CD4-positive, alpha-beta T cell (primary cell): ENCODE data around the gene FDXACB1. TPM values are rescaled to one million over a fixed set of nuclear protein-coding genes. Genes with fewer than 3 reads are reported as not detected.

ENCODE experiments used
- ATAC-seq: fragments of 200-7000 bp; cut with Tn5 transposase; one replicate; pipeline ENCODE4 v1.10.0; 2022; ENCODE audit warnings: mild to moderate bottlenecking; ENCODE audit not compliant: poor library complexity
- CTCF ChIA-PET: fragments of 350-600 bp; sonication (Branson Sonifier 250); formaldehyde crosslinking; loops from one replicate; lab custom pipeline; 2021; ENCODE audit warnings: antibody characterized with exemption, inconsistent platforms; lab: Charles Lee
- POLR2A ChIA-PET: fragments of 350-600 bp; sonication (Branson Sonifier 250); formaldehyde crosslinking; loops from one replicate; lab custom pipeline; 2021; ENCODE audit warnings: antibody characterized with exemption, inconsistent platforms; lab: Charles Lee
- DNase-seq, 14 experiments: peaks; one replicate each; pipeline ENCODE4 v3.0.0-alpha.2; 2013 to 2020; ENCODE audit warnings: mixed read lengths in 2 of 14
- H3K27ac ChIP-seq, 2 donors: one replicate each; pipeline versions ENCODE4 v1.5.1 to v1.7.0; 2013; ENCODE audit warnings: low read length in 2 of 2, low read depth in 1 of 2, mild to moderate bottlenecking in 1 of 2
- H3K27me3 ChIP-seq, 2 experiments: 1 replicate in 1 of 2; 2 replicates in 1 of 2; pipeline versions ENCODE4 v1.6.1 to v1.7.0; 2013; ENCODE audit warnings: low read length in 2 of 2, control low read depth in 1 of 2, mild to moderate bottlenecking in 1 of 2, moderate library complexity in 1 of 2; ENCODE audit not compliant: insufficient read depth in 2 of 2, control insufficient read depth in 1 of 2
- H3K36me3 ChIP-seq: one replicate; pipeline ENCODE4 v1.6.1; 2013; ENCODE audit warnings: low read length, control low read depth; ENCODE audit not compliant: insufficient read depth
- H3K4me1 ChIP-seq: one replicate; pipeline ENCODE4 v1.6.1; 2013; ENCODE audit warnings: low read length, control low read depth; ENCODE audit not compliant: insufficient read depth
- H3K4me3 ChIP-seq: one replicate; pipeline ENCODE4 v1.5.1; 2013; ENCODE audit warnings: mild to moderate bottlenecking, low read length, moderate library complexity
- H3K9me3 ChIP-seq, 2 experiments: 1 replicate in 1 of 2; 2 replicates in 1 of 2; pipeline versions ENCODE4 v1.6.1 to v1.7.0; 2013; ENCODE audit warnings: low read length in 2 of 2, mild to moderate bottlenecking in 2 of 2, control low read depth in 1 of 2, moderate library complexity in 1 of 2; ENCODE audit not compliant: control insufficient read depth in 1 of 2, insufficient read depth in 1 of 2
- H3K27ac Mint-ChIP-seq: one replicate; pipeline ENCODE4 v1.8.0; 2020; ENCODE audit warnings: mixed read lengths
- H3K27me3 Mint-ChIP-seq: one replicate; pipeline ENCODE4 v1.8.0; 2021; ENCODE audit warnings: mixed read lengths
- H3K36me3 Mint-ChIP-seq: one replicate; pipeline ENCODE4 v1.8.0; 2021; ENCODE audit warnings: low read depth, mixed read lengths
- H3K4me1 Mint-ChIP-seq: one replicate; pipeline ENCODE4 v1.8.0; 2021; ENCODE audit warnings: low read depth, mixed read lengths
- H3K4me3 Mint-ChIP-seq: one replicate; pipeline ENCODE4 v1.8.0; 2020; ENCODE audit warnings: mild to moderate bottlenecking, mixed read lengths
- H3K9me3 Mint-ChIP-seq: one replicate; pipeline ENCODE4 v1.8.0; 2020; ENCODE audit warnings: mixed read lengths
- CTCF ChIP-seq: fragments of 200-600 bp; IDR thresholded peaks from one replicate; pipeline ENCODE4 v1.8.0; 2022; ENCODE audit warnings: antibody characterized with exemption, mild to moderate bottlenecking
- intact Hi-C, 2 experiments: fragments of 100-400 bp; cut with DNase I in 1 of 2; cut with micrococcal nuclease in 1 of 2; formaldehyde crosslinking; loops; one replicate each; pipeline versions ENCODE4 v1.15.1 to v1.9.0; 2023 to 2025; cut with DNase I, micrococcal nuclease
- total RNA-seq, 174 experiments: library from RNA in 2 of 174; stranded (reverse) in 2 of 174; gene quantifications; one replicate each; pipeline ENCODE4 v1.2.3 and lab custom pipeline; 2021 to 2026

FDXACB1 gene
- total RNA-seq, 2 experiments from 2014 or later = 3.4 to 3.9 TPM

- intact Hi-C loops = loop anchor here in 1 of 2 experiments (2.0 to 5.0 kb wide), 3 partner anchors 103 to 1442 kb away; partner anchors contain the start of genes PPP2R1B and TTC12
- Mint-ChIP-seq H3K9me3 (no peaks in the 10 kb centered on the region), H3K27ac (peak overlapping the region; percentile 93), H3K27me3 (no peaks in the 10 kb centered on the region), H3K36me3 (peaks cover 50% of the 10 kb centered on the region), H3K4me1 (peaks cover 35% of the 10 kb centered on the region), H3K4me3 (peak overlapping the region; percentile 48)
- H3K4me3 ChIP-seq = no peak overlapping the region
- peaks cover 19% of the 10 kb centered on the region for H3K4me1 ChIP-seq
- POLR2A ChIA-PET = interaction anchor here (1.8 to 2.9 kb wide), 5 partner anchors 10 to 267 kb away, joined by 5 to 26 read pairs (median 11); partner anchors contain the start of genes PPP2R1B, SDHD and TIMM8B
- H3K9me3 ChIP-seq = no peaks in the 10 kb centered on the region
- CTCF ChIA-PET = interaction anchor here (1.1 to 1.2 kb wide), 3 partner anchors 8 to 283 kb away, joined by 3 to 4 read pairs (median 3); no protein-coding TSS in a partner anchor
- peaks cover 32% of the 10 kb centered on the region for H3K36me3 ChIP-seq
- no peak for DNase-seq
- no peak for TF ChIP-seq CTCF
- H3K27me3 ChIP-seq = no peaks in the 10 kb centered on the region
- H3K27ac ChIP-seq = no peak overlapping the region
- ATAC-seq = no peak
Observed at GRCh38 chr11:111870113-111870512, 8.9 kb downstream of the FDXACB1 start.

DNA sequence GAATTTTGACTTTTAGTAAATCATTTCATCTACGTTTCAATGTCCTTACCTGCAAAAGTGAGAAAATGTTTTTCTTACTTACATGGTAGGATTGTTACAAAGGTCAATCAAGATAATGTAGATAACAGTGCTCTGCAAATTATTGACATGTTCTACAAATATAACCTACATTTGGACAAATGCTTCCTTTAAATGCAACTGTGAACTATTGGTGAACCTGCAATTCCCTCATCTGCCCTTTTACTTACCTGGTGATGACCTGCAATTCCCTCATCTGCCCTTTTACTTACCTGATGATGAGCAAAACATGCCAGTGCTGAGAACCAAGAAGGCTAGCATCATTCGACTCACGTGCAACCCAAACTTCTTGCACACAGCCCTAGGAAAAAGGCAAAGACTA lies 18.7 kb downstream of the FDXACB1 start:
- Mint-ChIP-seq H3K27me3 (no peaks in the 10 kb centered on the region), H3K4me1 (no peaks in the 10 kb centered on the region), H3K36me3 (peaks cover 84% of the 10 kb centered on the region), H3K27ac (no peak overlapping the region), H3K9me3 (no peaks in the 10 kb centered on the region), H3K4me3 (no peak overlapping the region)
- DNase-seq = no peak
- Histone ChIP-seq H3K36me3 (peaks cover 64% of the 10 kb centered on the region), H3K4me3 (no peak overlapping the region), H3K27ac (no peak overlapping the region), H3K9me3 (no peaks in the 10 kb centered on the region), H3K4me1 (no peaks in the 10 kb centered on the region), H3K27me3 (no peaks in the 10 kb centered on the region)
- CTCF ChIA-PET = no interaction called here
- intact Hi-C loops = no loop called here
- POLR2A ChIA-PET = no interaction called here
- ATAC-seq = no peak
- no peak for TF ChIP-seq CTCF

DNA sequence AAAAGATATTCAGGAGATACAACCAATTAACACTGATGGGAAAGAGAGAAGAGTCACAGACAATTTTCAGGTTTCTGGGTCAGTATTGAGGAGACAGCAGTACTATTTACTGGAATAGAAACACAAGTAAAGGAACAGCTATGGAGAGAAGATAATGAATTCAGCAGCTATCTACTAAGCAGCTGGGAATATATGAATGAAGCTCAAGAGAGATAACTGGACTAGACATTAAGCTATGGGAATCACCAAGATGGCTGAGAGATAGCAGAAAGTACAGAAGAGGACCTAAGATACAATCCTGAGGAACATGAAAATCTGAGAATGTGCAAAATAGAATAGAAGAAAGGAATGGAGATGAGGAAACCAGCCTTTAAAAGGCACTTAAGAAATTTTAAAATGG lies 23.5 kb downstream of the FDXACB1 start:
- Mint-ChIP-seq H3K27me3 (no peaks in the 10 kb centered on the region), H3K9me3 (no peaks in the 10 kb centered on the region), H3K36me3 (peaks cover 90% of the 10 kb centered on the region), H3K4me1 (no peaks in the 10 kb centered on the region), H3K27ac (no peak overlapping the region), H3K4me3 (no peak overlapping the region)
- Histone ChIP-seq H3K9me3 (no peaks in the 10 kb centered on the region), H3K4me3 (no peak overlapping the region), H3K36me3 (peaks cover 73% of the 10 kb centered on the region), H3K27ac (no peak overlapping the region), H3K4me1 (no peaks in the 10 kb centered on the region), H3K27me3 (no peaks in the 10 kb centered on the region)
- POLR2A ChIA-PET = no interaction called here
- DNase-seq (no peak), ATAC-seq (no peak)
- CTCF ChIA-PET = interaction anchor here (0.7 to 2.8 kb wide), 2 partner anchors 14 to 17 kb away, joined by 3 to 8 read pairs; no protein-coding TSS in a partner anchor
- intact Hi-C loops = no loop called here
- TF ChIP-seq CTCF = no peak
